Measurements from ENCODE around the gene ID3.

The ID3 gene

GRCh38 chr1:23528250-23528978 lies 30.9 kb downstream of the ID3 start:
- TF ChIP-seq CTCF (IDR thresholded peaks at IDR 0.05; ENCODE audit: insufficient read depth, low read depth, low read length, missing control alignments) = no peak
- peak; percentile 91 for DNase-seq (ENCODE audit: low read depth)
- no peak overlapping the region for H3K4me3 ChIP-seq (ENCODE audit: low read length)

- DNase-seq (ENCODE audit: low read depth) = no peak
- TF ChIP-seq CTCF (IDR thresholded peaks at IDR 0.05; ENCODE audit: insufficient read depth, low read depth, low read length, missing control alignments) = no peak
- H3K4me3 ChIP-seq (ENCODE audit: low read length) = no peak overlapping the region
Measured at GRCh38 chr1:23527900-23528249, 31.4 kb downstream of the ID3 start.

- TF ChIP-seq CTCF (IDR thresholded peaks at IDR 0.05; ENCODE audit: insufficient read depth, low read depth, low read length, missing control alignments) = no peak
- no peak for DNase-seq (ENCODE audit: low read depth)
- H3K4me3 ChIP-seq (ENCODE audit: low read length) = no peak overlapping the region
Measured at GRCh38 chr1:23527366-23527765, 31.9 kb downstream of the ID3 start.

- DNase-seq (ENCODE audit: low read depth) = no peak
- TF ChIP-seq CTCF (IDR thresholded peaks at IDR 0.05; ENCODE audit: insufficient read depth, low read depth, low read length, missing control alignments) = no peak
- H3K4me3 ChIP-seq (ENCODE audit: low read length) = no peak overlapping the region
Measured at GRCh38 chr1:23526329-23527041, 32.8 kb downstream of the ID3 start.

GRCh38 chr1:23525558-23526250 lies 33.6 kb downstream of the ID3 start:
- no peak for TF ChIP-seq CTCF (IDR thresholded peaks at IDR 0.05; ENCODE audit: insufficient read depth, low read depth, low read length, missing control alignments)
- H3K4me3 ChIP-seq (ENCODE audit: low read length) = no peak overlapping the region

GRCh38 chr1:23524716-23525401 lies 34.4 kb downstream of the ID3 start:
- no peak overlapping the region for H3K4me3 ChIP-seq (ENCODE audit: low read length)
- no peak for DNase-seq (ENCODE audit: low read depth)
- no peak for TF ChIP-seq CTCF (IDR thresholded peaks at IDR 0.05; ENCODE audit: insufficient read depth, low read depth, low read length, missing control alignments)

More at GRCh38 chr1:23525558-23526250, 33.6 kb downstream of the ID3 start:
- no peak for DNase-seq (ENCODE audit: low read depth)
